Stimulated activated CD8-positive, alpha-beta memory T cell treated with anti-CD3 and anti-CD28 coated beads, Interleukin-15, amount 100 ng/mL, for 4 hours (primary cell): Measurements from ENCODE around the gene ABHD14A.

Experiments used
- DNase-seq, 2 donors: peaks; one replicate each; pipeline ENCODE4 v3.0.0-alpha.2; 2020; ENCODE audit warnings: low read depth in 2 of 2

ABHD14A gene

GRCh38 chr3:52018319-52019000, 43.6 kb downstream of the ABHD14A start:
- no peak for DNase-seq

- no peak for DNase-seq
These were observed 44.7 kb downstream of the ABHD14A start for GRCh38 chr3:52019352-52020080.

- DNase-seq, result no peak
These were observed 45.9 kb downstream of the ABHD14A start for GRCh38 chr3:52020796-52021195.

DNA sequence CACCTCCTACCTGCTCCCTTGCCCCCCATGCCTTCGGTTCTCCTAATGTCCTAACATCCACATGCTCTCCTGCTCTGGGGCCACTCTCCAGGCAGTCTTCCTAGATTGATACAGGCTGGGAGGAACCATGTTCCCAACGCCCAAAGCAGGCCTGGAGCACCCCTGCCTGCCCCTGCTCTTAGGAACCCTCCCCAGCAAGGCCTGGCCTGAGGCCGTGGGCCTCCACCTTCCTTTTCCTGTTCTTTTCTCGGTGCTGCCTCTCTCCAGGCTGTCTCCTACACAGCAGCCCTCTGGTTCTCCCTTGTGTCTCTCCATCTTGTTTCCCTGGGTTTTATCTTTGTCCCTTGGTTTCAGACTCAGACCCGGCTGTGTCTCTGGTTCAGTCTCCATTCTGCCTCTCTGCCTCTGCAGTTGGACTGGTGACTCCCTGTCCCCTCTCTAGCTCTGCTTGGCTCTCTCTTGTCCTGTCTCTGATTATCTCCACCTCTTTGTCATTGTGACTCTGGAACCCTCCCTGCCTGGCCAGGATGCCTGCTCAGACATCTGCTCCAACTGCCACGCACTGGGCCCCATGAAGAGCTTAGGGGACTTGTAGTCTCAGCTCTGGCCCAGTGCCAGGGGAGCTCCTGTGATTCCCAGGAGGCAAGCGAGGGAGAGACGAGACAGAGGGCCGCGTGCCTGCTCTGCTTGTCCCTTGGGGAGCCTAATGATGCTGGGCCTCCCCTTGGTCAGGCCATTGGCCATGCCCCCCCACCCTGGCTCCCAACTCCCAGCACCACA, 46.8 kb downstream of the ABHD14A start:
- no peak for DNase-seq

DNA sequence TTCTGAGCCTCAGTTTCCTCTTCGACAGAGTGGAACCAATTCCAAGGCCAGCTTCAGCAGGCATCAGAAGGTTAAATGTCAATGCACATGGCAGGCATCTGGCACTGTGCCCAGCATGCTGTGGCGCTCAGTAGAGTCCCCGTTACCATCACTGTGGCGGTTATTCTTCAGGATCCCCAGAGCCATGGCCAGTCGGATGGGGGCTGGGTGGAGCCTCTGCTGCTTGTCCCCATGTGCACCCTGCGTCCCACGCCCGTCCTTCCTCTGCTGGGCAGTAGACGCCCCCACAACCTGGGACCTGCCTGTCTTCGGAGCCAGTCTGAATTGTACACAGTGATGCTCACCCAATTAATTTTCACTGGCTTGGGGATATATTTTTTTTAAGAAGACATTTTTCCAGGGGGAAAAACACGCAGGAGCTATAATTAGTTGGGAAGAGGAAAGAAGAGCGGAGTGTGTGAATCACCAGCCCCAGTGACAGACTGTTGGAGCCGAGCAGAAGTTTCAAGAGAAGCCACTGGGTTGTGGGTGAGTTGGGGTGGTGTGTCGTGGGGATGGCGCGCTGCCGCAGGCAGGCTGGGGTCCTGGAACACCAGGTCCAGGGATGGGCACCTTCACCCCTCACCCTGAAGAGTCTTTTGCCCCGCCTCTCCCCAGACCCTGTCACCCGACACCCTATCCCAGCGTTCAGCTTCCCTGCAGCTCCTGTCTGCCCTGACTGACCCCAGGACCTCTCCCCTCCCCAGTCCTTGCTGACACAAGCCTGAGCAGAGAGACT, 47.6 kb downstream of the ABHD14A start:
- DNase-seq, result no peak

- no peak for DNase-seq
These were observed 48.4 kb downstream of the ABHD14A start for GRCh38 chr3:52023101-52023770.

GRCh38 chr3:52023860-52024764, 49.2 kb downstream of the ABHD14A start:
- DNase-seq, result no peak

GRCh38 chr3:52024765-52025452, 50.0 kb downstream of the ABHD14A start:
- DNase-seq, result no peak

- no peak for DNase-seq
These were observed 50.6 kb downstream of the ABHD14A start for GRCh38 chr3:52025453-52025852.

GRCh38 chr3:52026041-52026440, 51.2 kb downstream of the ABHD14A start:
- DNase-seq, result no peak

DNA sequence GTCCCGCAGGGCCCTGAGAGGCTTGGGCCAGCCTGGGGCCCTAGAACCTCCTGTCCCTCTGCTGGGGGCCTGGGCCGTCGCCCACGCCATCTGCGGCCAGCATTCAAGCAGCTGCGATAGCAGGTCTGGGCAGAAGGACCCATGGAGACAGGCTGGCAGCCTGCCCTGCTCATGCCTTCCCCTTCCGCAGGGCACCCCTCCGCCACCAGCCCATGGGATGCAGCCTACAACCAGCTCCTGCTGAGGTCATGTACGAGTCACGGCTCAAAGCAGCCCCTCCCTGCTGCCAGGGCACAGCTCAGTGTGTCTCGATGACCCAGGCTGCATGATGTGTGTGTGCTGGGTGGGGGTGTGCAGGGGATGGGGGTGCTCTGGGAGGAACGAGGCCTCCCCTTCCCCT, 53.7 kb downstream of the ABHD14A start:
- DNase-seq, result no peak

- DNase-seq, result no peak
These were observed 54.2 kb downstream of the ABHD14A start for GRCh38 chr3:52029053-52029452.

DNA sequence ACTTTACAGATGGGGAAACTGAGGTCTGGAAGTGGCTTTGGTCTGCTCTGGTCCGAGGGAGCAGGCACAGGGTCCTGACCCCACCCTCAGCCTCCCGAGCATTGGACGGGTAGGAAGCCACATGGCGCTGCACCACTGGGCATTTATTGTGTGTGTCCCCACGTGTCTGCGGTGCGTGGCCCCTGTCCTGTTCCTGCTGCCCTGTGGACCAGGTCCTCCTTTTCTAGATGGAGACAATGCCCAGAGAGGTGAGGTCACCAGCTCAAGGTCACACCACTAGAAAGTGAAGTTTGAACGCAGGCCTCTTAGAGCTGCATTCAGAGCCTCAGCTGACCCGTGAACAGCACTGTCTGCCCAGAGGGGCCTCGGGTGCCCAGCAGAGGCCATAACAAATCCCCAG, 54.7 kb downstream of the ABHD14A start:
- DNase-seq, result no peak
